NCI-H526 treated with DMSO at 0.1 percent for 48 hours (cell line): ENCODE data around the gene KIF16B.
A peak's percentile ranks its signal among the peaks of the same experiment; 100 is the strongest.
"Not testable (repeated sequence)": the region's sequence is repeated elsewhere in the genome, so short reads cannot be mapped to it uniquely, and the experiment has no call there.

ENCODE experiments used
- DNase-seq: peaks from one replicate; lab custom pipeline; 2025; lab: John Stamatoyannopoulos, UW

The KIF16B gene

GRCh38 chr20:16522651-16523050 is 50.6 kb downstream of the KIF16B start:
- not testable (repeated sequence) for DNase-seq

DNA sequence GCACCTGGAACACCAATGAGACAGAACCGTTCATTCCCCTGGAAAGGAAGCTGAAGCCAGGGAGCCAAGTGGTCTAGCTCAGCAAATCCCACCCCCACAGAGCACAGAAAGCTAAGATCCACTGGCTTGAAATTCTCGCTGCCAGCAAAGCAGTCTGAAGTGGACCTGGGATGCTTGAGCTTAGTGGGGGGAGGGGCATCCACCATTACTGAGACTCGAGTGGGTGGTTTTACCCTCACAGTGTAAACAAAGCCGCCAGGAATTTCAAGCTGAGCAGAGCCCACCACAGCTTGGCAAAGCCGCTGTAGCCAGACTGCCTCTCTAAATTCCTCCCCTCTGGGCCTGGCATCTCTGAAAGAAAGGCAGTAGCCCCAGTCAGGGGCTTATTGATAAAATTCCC is 53.1 kb downstream of the KIF16B start:
- no peak for DNase-seq

GRCh38 chr20:16519673-16520072 is 53.6 kb downstream of the KIF16B start:
- DNase-seq, result not testable (repeated sequence)

GRCh38 chr20:16518784-16519084 is 54.5 kb downstream of the KIF16B start:
- no peak for DNase-seq

DNA sequence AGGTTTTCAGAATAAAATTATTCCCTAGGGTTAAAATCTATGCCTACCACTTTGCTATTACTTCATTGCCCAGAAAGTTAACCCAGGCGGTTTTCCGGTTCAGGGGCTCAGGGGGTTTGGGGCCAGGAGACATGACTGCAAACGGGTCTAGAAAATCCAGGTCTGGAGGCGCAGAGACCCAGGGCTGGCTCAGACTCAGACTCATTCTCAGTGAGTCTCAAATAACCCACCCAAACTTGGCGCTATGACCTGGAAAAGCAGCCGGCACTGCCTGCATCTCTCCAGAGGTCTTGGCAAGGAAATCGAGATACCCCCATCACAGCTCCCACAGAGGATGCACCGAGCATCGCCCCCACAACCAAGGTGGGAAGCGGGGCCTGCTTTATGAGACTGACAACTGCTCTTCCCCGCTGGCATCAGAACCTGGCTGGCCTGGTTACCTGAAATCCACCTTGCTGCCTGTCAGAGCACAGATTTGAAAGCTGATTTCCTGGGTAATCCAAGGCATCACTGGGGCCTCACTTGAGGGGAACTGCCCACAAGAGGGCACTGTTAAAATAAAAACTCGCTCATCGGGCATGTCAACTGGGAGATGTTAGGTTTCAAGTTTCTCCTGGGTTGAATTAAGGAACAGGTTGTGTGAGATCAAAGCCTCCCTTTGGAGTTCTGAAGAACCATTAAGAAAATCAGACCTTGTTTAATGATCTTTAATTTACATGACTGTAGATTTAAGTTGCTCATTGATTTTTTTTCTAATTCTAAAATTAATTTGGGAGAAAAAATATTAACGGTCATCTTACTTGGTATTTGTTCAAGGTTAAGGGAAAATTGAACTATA is 55.1 kb downstream of the KIF16B start:
- DNase-seq, result peak; percentile 41

DNA sequence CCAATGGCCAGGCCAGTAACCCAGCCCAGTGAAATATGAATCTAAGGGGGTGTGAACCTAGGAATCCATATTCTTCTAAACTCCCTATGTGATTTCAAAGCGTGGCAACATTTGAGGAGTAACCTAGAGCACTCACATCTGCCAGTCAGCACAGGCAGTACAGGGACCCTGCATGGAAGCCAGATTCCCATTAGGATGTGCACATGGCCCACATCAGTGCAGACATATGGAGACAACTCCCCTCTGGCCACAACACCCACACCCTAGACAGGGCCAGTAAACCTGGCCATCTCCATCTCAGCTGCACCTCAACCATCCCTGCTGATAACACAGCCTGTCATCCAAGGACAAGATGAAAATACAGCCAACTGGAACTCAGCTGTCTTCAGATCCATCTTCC is 56.5 kb downstream of the KIF16B start:
- DNase-seq, result no peak

DNA sequence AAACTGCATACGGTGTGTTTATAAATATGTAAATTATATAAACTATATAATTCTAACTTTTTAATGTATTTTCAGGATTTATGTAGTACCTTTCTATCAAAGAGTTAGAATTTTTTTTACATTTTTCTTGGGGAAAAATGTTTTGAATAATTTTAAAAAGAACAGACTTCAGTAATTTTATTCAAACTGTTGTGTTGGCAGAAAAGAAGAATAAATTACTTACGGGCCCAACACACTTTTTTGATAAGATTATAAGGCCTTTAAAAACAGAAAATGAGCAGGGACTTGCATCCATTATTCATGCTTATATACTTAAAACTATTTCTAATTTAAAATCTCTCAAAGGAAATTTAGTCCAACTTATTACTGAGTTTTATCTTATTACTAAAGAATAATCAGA is 58.2 kb downstream of the KIF16B start:
- no peak for DNase-seq

DNA sequence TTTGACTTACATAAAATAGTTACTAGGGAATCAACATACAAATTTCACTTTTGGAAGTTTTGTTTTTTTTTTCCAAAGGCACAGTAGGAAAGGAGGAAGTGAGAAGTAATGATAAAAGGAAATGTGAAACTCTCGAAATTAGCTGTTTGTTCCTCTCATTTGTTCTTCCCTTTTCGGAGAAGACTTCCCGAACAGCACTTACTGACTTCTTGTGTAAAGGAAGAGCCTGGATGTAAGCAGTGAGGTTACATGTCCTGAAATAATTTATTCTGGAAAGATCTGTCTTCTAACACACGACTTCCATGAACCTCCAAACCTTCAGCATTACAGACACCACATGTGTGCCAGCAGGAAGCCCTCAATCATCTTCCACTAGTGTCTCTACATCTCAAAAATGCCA is 59.1 kb downstream of the KIF16B start:
- no peak for DNase-seq

DNA sequence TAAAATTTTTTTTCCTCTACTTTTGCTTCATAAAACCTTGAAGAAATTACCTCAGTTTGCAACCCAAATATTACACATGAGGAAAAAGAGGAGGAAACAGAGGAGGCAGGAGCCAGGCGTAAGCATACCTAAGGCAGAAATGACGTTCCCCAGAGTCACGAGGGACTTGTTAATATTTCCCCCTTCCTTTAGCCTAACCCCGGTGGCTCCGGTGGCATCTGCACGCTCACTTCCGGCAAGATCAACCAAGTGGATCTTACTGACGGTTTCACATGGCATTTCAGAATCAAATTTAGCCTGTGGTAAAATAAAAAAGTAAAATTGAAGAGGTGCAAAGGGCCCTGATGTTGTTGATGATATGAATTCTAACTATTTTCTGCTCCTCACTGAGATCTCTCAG is 67.4 kb downstream of the KIF16B start:
- no peak for DNase-seq

GRCh38 chr20:16501301-16501700 is 71.9 kb downstream of the KIF16B start:
- DNase-seq, result no peak

DNA sequence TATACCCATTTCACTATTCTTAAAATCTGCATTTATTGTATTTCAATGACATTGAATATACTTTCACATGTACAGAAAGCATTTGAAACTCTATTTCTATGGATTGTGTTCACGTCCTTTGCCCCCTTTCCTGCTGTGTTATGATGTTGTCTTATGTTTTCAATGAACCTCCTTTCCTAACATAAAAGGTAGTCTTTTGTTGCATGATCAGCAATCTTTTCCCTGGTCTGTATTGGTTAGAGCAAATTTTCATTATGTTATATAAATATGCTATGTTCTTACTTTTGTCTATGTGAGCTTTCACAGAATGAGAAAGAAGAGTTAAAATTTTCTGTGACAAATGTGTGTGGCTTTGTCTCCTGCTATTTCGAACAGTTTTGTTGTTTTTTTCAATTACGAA is 73.1 kb downstream of the KIF16B start:
- DNase-seq, result no peak

- peak; percentile 76 for DNase-seq
Measured at GRCh38 chr20:16498526-16499253, 74.6 kb downstream of the KIF16B start.

DNA sequence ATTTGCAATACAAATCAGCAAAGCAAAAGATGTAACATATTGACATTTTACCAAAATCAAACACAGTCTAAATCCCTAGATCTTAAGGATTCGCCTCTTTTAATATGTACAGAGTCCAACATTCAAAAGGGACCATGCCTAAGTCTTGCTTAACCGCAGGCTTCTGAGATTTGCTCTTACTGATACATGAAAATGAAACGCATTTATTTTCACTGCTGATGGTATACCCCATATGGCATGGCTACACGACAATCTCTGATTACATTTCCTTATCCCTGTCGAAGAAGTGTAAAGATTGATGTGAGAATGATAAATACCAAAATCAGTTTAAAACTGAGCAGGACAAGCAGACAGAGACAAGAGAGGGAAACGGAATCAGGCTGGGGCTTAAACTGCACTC is 75.4 kb downstream of the KIF16B start:
- peak; percentile 80 for DNase-seq

DNA sequence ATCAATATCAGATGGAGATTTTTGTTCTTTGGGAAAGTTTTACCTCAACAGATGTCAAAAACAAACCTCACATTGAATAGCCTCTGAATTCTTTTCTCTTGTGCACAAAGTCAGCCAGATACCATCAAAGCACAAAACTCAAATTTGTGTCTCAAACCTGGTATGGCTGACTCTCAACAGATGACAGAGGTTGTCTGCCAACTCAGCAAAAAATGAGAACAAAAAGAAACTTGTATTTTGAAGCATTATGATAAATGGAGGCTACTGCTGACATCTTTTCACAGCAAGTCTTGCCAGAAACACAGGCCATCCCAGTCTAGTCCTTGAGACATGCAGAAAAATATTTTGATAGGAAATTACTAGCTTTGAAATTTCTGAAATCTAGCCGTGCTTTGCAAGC is 79.8 kb downstream of the KIF16B start:
- DNase-seq, result no peak

DNA sequence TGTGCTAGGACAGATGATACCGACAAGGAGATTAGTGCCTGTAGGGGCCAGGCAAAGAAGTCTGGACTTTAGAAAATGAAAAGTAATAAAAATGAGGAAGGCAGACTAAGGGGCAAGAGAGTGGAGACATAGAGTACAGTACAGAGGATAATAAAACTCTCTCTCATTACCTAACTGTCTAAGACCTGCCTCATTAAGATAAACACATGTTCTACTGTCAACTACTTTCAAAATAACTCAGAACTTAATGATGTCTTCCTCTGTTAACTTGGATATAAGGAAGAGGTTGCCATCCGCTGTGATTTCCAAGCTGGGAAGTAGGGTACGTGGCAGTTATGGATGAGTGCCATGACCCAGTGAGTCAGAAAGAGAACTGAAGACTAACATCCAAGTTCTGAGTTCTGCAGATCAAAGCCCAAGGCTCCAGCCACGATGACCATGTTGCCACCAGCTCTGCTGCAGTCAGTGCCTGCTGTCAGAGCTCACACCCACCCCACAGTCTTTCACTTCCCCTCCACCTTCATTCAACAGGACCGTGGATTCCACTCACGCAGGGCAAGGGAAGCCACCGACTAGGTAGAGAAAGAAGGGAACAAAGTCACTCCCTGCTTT is 81.8 kb downstream of the KIF16B start:
- no peak for DNase-seq

GRCh38 chr20:16490696-16491095 is 82.6 kb downstream of the KIF16B start:
- DNase-seq, result no peak

GRCh38 chr20:16488616-16489015 is 84.6 kb downstream of the KIF16B start:
- DNase-seq, result no peak

DNA sequence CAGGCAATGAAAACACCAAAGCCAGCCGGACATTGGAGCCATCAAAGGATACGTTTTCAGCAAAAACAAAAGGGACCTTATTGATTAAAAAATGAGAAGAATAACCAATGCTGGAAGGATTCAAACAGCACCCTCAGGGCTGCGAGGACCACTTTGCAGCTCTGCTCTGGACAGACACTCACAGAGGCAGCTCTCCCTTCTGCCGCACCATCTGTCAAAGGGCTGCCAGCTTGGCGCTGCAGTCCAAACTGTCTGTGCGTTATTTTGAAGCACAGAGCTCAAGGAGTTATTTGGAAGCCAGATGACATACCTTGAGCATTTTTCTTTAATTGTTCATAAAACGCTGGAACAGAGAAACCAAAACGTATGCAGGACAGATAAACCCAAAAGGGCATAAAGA is 85.2 kb downstream of the KIF16B start:
- DNase-seq, result no peak

DNA sequence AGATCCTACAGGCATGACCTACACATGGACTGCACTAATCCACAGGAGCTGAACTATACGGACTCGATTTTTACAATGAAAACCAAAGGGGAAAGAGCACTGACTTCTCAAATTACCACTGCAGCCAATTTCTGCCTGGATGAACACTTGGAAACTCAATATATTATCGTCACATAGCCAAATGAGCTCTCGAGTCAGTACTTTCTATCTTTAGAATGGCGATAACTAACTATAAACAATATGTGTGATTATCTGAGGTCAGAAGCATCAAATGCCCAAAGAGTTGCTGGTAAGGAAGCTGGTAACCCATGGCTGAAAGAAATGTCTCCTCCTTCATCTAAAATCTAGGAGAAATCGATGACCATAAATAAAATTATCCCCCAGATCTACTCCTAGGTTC is 86.7 kb downstream of the KIF16B start:
- no peak for DNase-seq

DNA sequence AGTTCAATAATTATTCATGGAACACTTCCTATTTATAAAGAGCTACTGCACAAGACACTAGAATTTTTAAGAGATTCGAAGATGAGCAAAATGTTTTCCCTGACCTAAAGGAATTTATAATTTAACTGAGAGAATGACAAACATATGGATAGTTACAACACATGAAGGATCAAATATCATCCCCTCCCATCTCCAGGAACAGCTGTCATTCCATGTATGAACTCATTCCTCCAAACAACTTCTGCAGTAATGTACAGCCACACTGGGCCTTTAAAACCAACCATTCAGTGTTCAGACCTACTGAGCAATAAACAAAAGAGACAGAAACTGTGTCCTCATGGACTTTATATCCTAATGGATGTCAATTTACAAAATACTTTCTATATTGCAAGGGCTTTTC is 87.8 kb downstream of the KIF16B start:
- no peak for DNase-seq

DNA sequence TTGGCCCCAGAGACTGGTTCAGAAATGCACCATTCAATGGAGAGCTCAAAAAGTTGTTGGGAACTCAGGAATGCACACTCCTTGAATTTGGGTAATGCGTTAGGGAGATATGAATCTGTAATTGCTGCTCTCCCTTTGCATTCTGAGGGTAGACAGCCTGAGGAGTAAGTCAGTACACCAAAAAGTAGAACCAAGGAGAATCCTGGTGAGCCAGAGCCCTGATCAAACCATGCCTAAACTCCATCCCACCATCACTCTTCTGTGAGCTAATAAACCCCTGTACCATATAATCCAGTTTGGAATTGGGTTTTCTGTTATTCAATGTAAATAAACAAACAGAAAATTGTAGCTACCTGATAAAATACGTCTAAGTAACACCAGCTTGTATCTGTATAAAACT is 90.2 kb downstream of the KIF16B start:
- no peak for DNase-seq

GRCh38 chr20:16481977-16482376 is 91.3 kb downstream of the KIF16B start:
- no peak for DNase-seq

DNA sequence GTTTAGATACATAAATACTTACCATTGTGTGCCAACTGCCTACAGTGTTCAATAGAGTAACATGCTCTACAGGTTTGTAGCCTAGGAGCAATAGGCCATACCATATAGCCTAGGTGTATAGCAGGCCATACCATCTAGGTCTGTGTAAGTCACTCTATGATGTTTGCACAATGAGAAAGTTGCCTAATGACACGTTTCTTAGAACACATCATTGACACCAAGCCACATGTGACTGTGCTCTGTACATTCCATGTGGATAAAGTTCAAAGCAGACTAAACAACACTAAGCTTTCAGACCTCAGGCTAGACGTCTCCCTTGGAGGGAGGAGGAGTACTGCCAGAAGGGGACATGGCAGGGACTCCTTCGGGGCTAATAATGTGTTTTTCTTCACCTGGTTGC is 93.6 kb downstream of the KIF16B start:
- DNase-seq, result peak; percentile 12
